WI38 (cell line): ENCODE data around the gene CREB5.

ENCODE experiments used
- H3K4me3 ChIP-seq: 2 replicates; pipeline ENCODE4 v1.5.1; 2011; ENCODE audit warnings: low read depth, mild to moderate bottlenecking, control low read depth, low read length
- TF ChIP-seq, protein P1 (sequence below): IDR thresholded peaks from 2 replicates; pipeline ENCODE4 v1.5.1; 2012; ENCODE audit warnings: low read depth, mild to moderate bottlenecking, control low read depth, low read length

The CREB5 gene

DNA sequence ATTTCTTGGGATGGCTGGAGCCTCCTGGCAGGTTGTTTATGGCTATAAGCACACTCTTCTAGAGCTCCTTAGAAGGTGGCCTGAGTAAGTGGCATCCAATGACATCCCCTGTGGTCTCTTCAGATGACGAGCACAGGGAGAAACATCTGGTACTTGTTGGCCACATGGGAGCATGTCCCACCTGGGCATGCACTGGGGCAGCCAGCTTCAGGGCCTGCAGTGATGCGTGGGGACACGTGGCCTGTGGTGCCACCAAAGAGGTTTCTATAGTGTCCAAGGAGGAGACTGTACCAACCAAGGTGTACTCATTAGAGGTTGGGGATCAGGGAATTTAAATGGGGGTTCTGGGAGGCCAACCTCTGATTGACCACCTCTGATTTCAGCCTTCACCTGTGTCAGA, 420.4 kb downstream of the CREB5 start:
- TF ChIP-seq, protein P1, sequence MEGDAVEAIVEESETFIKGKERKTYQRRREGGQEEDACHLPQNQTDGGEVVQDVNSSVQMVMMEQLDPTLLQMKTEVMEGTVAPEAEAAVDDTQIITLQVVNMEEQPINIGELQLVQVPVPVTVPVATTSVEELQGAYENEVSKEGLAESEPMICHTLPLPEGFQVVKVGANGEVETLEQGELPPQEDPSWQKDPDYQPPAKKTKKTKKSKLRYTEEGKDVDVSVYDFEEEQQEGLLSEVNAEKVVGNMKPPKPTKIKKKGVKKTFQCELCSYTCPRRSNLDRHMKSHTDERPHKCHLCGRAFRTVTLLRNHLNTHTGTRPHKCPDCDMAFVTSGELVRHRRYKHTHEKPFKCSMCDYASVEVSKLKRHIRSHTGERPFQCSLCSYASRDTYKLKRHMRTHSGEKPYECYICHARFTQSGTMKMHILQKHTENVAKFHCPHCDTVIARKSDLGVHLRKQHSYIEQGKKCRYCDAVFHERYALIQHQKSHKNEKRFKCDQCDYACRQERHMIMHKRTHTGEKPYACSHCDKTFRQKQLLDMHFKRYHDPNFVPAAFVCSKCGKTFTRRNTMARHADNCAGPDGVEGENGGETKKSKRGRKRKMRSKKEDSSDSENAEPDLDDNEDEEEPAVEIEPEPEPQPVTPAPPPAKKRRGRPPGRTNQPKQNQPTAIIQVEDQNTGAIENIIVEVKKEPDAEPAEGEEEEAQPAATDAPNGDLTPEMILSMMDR = no peak
- H3K4me3 ChIP-seq = no peak overlapping the region

DNA sequence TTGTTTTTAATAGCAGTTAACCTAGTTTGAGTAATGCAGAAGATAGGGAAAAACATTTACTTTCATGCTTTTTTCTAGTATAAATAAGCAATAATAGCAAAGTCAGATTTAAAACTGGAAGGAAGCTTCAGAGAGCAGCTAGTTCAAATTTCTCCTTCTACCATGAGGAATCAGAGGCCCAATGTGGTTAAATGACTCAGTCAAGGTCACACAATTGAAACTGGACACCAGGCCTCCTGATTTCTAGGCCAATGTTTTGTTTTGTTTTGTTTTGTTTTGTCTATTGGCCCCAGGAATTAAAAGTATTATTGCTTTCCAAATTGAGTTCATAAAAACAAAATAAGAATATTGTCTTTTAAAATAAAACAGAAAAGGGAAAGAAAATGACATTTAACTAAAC, 423.5 kb downstream of the CREB5 start:
- TF ChIP-seq, protein P1 = no peak
- no peak overlapping the region for H3K4me3 ChIP-seq

DNA sequence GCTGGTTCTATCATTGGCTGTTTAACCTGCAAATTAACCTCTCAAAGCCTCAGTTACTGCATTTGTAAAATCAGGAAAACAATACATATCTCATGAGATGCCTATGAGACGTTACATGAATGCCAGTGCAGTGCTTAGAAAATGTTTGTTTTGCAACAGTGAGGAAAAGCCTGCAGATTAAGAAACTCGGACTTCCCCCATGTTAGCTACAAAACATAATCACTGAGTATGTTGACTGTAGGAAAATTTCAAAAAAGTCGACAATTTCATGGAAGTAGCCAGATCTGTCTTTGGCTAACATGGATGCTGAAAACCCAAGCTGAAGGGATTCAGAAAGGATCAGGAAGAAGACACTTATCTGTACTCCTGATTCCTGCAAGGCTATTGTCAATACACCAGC, 424.4 kb downstream of the CREB5 start:
- TF ChIP-seq, protein P1 = no peak

DNA sequence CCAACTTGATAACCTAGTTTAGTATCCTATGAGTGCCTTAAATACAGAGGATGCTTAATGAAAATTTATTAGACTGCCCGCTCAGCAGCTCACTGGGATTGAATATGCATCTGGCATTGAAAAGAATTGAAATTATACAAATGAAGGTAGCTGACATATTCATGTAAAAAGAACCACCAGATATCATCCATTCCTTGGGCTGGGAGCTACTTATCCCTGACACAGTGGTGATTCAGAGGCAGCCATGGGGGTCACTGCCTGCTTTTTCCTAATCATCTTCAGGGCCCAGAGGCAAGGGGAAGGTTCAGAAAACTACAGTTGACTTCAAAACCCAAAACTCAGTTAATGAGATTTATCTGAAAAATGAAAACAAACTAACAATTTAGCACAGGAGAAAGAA, 424.9 kb downstream of the CREB5 start:
- H3K4me3 ChIP-seq = no peak overlapping the region
- TF ChIP-seq, protein P1 = no peak

More for the DNA sequence above, 424.4 kb downstream of the CREB5 start:
- no peak overlapping the region for H3K4me3 ChIP-seq

DNA sequence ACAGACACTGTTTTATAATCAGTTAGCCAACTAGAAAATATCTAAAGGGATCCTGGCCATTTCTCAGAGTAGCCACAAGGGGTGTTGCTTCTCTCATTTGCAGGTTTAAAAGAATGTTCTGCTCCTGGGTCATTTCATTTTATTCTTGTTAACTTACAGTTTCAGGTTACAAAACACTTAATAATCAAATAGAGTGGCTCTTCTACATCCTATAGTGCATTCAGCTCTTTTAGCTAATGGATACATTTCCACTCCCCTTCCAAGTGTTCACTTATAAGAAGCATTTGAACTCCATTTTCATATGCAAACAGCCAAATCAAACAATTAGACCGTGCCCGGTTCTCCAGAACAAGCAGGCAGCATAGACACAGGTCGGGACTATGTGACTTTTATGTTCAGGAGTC, 428.3 kb downstream of the CREB5 start:
- H3K4me3 ChIP-seq = no peak overlapping the region
- TF ChIP-seq, protein P1 = no peak

DNA sequence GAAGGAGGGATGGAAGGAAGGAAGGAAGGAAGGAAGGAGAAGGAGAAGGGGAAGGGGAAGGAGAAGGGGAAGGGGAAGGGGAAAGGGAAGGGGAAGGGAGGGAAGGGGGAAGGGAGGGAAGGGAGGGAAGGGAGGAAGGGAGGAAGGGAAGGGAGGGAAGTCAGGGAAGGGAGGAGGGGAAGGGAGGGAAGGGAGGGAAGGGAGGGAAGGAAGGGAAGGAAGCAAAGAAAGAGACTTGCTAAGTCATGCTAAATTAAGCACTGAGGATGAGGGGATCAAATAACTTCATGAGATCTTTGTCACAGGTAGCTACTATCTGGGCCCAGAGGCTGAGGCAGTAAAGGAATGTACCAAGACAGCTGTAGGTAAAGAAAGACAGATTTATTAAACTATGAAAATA, 429.4 kb downstream of the CREB5 start:
- no peak overlapping the region for H3K4me3 ChIP-seq
- TF ChIP-seq, protein P1 = no peak

DNA sequence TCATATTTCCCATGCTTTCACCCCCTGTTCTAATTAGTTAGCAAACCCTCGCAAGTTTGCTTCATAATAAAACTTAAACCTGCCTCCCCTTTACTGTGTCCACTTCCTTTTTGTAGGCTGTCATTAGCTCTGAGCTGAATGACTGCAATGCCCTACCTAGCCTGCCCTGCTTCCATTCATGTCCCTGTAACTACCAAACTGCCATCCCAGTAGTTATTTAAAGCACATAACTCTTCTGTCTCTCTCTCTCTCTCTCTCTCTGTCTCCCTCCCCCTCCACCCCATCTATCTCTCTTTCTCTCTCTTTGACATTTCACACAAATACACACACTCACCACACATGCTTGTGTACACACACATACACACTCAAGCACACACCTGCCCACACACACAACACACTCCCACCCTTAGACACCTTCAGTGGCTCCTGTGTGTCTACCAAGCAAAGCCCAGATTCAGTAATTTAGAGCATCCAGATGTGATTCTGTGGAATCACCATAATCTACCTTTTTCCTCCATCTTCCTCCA, 430.5 kb downstream of the CREB5 start:
- H3K4me3 ChIP-seq = no peak overlapping the region
- TF ChIP-seq, protein P1 = no peak
